SK-N-SH treated with all-trans-retinoic acid at 6 μM for 48 hours (cell line): ENCODE results near the gene BMPR2.

Experiments used
- TOX ChIP-seq: fragments of 250-450 bp; sonication (Bioruptor Pico); IDR thresholded peaks from 2 replicates; pipeline ENCODE4 v1.8.0; 2021; ENCODE audit warnings: mild to moderate bottlenecking, moderate library complexity, borderline replicate concordance
- ZFP30 ChIP-seq: fragments of 450-650 bp; formaldehyde crosslinking; IDR thresholded peaks from 2 replicates; pipeline ENCODE4 v1.5.0; 2022; ENCODE audit warnings: mild to moderate bottlenecking, moderate library complexity
- TF ChIP-seq, protein P1 (sequence below): fragments of 250-450 bp; sonication (Bioruptor Pico); IDR thresholded peaks from 2 replicates; pipeline ENCODE4 v1.8.0; 2020; ENCODE audit warnings: mild to moderate bottlenecking, moderate library complexity, borderline replicate concordance

DNA sequence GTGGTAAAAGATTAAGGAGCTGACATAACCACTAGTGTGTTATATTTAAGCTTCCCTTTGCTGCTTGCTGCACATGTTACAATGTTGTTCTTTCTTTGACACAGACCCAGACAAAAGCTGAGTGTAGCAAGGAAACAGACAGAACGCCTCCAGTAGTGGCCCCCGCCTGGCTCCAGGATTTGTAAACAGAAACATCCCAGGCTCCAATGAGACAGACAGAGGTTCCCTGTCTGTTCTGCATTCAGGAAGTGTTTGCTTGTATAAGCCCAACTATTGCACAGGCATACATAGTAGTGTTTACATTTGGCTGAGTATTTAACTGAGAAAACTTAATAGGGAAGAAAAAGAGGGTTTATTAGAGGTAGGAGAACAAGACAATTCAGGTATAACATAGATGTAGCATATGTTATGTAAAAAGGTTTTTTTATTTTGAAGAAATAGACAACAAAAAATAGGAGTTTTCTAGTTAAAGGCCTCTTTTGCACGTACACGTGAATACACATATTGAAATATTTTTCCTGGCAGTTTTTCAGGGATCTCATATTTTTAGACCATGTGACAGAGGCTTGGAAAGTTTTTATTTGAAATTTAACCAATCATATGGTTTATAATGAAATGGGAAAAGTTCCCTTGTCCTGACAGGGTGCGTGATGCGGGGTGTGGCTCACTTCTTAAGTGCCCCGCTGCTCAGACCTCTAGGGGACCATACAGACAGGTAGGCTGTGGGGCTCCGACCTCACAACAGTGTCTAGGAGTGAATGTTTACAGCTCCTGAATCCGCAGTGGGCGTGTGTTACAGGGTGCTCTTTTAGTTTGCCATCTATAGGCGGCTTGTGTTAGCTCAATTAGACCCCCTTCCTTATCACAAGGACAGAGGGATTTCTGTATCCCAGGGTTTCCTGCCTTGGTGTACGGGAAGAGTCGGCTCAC is 118.4 kb downstream of the BMPR2 start:
- TF ChIP-seq TOX (no peak), ZFP30 (CRISPR knock-in tag) (no peak)
- TF ChIP-seq, protein P1, sequence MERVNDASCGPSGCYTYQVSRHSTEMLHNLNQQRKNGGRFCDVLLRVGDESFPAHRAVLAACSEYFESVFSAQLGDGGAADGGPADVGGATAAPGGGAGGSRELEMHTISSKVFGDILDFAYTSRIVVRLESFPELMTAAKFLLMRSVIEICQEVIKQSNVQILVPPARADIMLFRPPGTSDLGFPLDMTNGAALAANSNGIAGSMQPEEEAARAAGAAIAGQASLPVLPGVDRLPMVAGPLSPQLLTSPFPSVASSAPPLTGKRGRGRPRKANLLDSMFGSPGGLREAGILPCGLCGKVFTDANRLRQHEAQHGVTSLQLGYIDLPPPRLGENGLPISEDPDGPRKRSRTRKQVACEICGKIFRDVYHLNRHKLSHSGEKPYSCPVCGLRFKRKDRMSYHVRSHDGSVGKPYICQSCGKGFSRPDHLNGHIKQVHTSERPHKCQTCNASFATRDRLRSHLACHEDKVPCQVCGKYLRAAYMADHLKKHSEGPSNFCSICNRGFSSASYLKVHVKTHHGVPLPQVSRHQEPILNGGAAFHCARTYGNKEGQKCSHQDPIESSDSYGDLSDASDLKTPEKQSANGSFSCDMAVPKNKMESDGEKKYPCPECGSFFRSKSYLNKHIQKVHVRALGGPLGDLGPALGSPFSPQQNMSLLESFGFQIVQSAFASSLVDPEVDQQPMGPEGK (CRISPR knock-in tag) = no peak
